HG03108 (cell line): Measurements from ENCODE around the gene TM4SF1.

Experiments used
- ATAC-seq: cut with Tn5 transposase; IDR thresholded peaks from one replicate; pipeline ENCODE4 v1.9.1; 2021; ENCODE audit warnings: moderate library complexity; ENCODE audit not compliant: unreplicated experiment

Gene TM4SF1

DNA sequence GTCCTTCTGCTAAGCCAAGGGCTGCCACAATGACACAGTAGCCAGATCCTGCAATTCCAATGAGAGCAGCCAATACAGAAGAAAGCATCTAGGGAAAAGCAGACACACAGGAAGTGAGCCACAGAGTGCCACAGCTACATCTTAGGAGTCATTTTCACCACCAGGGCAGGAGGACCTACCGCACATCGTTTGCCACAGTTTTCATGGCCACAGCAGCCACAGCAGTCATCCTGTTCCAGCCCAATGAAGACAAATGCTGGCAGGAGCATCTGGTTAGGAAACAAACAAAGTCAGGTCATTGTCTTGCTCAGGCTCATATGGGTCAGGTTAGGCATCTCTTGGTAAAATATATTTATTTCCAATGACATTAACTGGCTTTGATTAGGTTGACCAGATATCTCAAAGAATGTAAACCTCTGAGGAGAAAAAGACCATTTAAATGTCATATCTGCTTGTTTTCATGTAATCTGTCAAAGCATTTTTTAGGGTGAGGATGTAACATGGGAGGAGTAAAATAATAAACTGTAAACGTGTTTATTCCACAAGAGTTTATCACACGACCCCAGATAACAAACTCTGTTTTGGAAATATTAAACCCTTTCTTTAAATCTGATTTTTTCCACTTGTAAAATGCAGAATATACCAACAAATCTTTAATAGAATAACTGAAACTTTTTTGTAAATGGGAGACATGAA is 1.8 kb downstream of the TM4SF1 start:
- ATAC-seq: no peak

GRCh38 chr3:149374793-149375500 is 2.5 kb downstream of the TM4SF1 start:
- ATAC-seq: no peak

- ATAC-seq: no peak
These were observed 3.1 kb downstream of the TM4SF1 start for GRCh38 chr3:149374391-149374790.

GRCh38 chr3:149373235-149374125 is 4.0 kb downstream of the TM4SF1 start:
- ATAC-seq: no peak

DNA sequence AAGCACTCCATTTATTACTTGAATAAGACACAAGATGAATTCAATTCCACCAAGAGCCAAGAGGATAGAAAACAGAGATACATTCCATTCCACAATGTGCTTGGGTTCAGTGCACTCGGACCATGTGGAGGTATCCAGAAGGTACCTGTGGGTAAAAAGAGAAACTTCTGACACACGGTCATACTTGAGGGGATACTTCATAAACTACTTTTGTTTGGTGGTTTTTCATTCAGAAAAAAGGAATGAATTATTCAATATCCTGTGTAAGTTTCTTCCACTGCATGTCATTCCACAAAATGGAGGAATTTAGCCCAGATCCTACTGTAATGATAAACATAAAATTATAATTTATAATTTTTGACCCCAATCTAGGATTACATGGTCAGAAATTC is 5.7 kb downstream of the TM4SF1 start:
- ATAC-seq: no peak

GRCh38 chr3:149371001-149371722 is 6.3 kb downstream of the TM4SF1 start:
- ATAC-seq: no peak

DNA sequence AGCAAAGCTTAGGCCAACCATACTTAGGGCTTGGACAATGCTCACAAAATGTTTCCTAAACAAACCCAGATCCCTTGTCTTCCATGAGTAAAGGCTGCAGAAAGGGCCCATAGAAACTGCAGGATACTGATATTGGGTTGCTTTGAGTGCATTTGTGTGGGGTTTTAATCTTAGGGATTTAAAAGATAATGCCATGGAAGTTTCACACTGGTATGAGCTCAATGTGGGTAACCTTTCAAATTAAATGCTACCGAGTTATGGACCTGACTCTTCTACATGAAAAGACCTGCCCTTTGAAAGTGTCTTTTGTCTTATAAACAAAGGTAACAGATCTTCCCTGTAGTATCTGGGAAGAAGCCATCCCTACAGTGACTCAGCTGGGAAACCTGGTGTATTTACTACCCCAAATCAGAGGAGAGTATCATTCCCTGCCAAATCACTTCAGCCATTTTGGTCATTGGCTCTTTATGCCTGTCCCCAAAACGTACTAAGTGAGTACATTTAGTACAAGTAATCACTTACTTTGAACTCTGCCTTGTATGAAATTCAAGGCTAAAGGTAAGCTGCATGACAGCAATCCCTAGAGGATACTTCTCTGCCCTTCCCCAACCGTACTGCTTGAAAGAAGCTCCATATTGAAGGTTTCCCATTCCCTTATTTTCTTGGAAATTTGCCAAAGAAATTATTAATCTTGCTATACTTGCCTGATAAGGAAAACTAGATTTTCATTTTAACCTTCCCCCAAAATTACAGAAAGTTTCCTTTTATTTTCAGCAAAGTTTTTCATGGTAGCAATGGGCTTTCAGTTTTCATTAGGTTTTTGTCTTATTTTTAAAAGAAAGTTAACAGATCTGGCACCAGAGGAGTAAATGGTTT is 7.2 kb downstream of the TM4SF1 start:
- ATAC-seq: no peak

- no peak for ATAC-seq
These were observed 8.6 kb downstream of the TM4SF1 start for GRCh38 chr3:149368674-149369497.

- ATAC-seq: no peak
These were observed 9.2 kb downstream of the TM4SF1 start for GRCh38 chr3:149368201-149368673.

DNA sequence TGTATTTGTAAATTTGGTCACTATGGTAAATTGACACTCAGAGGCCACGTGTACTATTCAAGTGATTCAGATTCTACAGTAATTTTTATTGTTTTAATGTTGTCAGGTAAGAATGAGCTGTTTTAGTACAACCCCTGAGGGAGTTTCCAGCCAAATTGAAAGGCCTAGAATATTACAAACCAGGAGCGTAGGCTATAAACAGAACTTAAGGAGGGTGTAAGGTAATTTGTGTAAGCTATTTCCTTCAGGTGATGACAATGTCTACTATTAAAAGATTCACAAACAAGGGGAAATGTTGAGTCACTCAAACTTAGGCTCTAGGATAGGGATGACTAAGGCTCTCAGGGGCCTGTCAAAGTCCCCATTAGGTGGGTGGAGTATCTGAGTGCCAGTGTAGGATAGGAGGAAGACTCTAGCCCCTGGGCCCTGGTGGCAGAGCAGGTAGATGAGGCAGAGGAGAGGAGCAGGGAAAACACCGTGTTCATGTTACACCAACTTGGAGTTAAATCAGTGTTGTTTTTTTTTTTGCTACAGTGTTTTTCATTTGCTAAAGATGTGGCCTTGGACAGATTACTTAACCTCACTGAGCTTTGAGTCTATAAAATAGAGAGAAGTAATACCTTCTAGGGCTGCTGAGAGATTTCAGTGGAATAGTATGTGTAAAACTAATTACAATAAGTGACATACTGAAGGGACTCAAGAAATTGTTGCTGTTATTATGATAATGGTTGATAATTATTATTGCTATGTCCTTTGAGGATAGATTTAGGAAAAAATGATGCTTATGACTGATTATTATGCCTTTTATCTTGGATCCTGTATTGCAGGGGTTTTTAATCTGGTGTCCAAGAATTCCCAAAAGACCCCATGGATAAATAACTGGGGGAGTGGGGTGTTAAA is 10.3 kb downstream of the TM4SF1 start:
- ATAC-seq: no peak

GRCh38 chr3:149366031-149366430 is 11.4 kb downstream of the TM4SF1 start:
- ATAC-seq: no peak

- no peak for ATAC-seq
These were observed 12.8 kb downstream of the TM4SF1 start for GRCh38 chr3:149364624-149365023.

- no peak for ATAC-seq
These were observed 14.4 kb downstream of the TM4SF1 start for GRCh38 chr3:149363053-149363452.

GRCh38 chr3:149362366-149362765 is 15.1 kb downstream of the TM4SF1 start:
- no peak for ATAC-seq

GRCh38 chr3:149356630-149357029 is 20.8 kb downstream of the TM4SF1 start:
- no peak for ATAC-seq

DNA sequence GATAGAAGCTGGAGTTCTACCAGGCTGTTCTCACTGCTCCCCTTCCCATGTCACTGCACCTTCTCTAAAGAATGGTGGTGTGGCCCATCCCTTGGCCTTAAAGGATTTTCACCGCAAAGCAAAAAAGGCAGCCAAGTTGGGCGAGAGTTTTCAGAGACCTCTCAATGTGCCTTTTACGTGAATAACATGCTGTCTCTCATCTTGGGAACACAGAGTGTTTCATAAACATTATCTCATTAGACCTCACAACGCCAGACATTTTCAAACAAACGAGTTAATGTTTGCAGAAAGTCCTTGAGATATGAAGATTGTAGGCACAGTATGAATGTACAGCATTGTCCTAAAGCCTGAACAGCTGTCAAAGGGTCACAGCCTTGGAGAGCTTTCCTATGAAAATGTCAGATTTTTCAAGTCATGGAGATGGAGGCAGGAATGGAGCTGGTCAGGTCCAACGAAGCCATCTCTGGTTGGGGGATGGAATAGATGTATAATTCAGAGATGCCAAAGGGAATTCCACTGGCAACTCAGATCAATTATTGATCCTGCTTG is 21.3 kb downstream of the TM4SF1 start:
- ATAC-seq: no peak

GRCh38 chr3:149353581-149354184 is 23.8 kb downstream of the TM4SF1 start:
- ATAC-seq: no peak
